ENCODE results near the gene EXOSC7.

- TF ChIP-seq NFYB (IDR thresholded peaks at IDR 0.05; ENCODE audit: extremely low read depth, insufficient read length) (no peak), MYC (IDR thresholded peaks at IDR 0.05; ENCODE audit: low read depth, low read length) (no peak), MYC (CRISPR knock-in tag; IDR thresholded peaks at IDR 0.05; ENCODE audit: borderline replicate concordance, low read depth) (no peak), USF1 (CRISPR knock-in tag; IDR thresholded peaks at IDR 0.05) (no peak), CTCF (IDR thresholded peaks at IDR 0.05 in 2 of 3, conservative IDR thresholded peaks at IDR 0.05 in 1 of 3; ENCODE audit: insufficient read depth in 2 of 3, low read depth in 1 of 3, low read length in 3 of 3) (peak; percentile 35 to 69 (median 62); a peak in 5 of 6 replicates), ESRRA (IDR thresholded peaks at IDR 0.05; ENCODE audit: borderline replicate concordance, low read depth) (no peak), EZH2 (IDR thresholded peaks at IDR 0.05; ENCODE audit: borderline replicate concordance, low read depth, low read length) (no peak), THRB (CRISPR knock-in tag; conservative IDR thresholded peaks at IDR 0.05) (no peak), MTF1 (CRISPR knock-in tag; IDR thresholded peaks at IDR 0.05; ENCODE audit: borderline replicate concordance) (no peak), POLR2A (conservative IDR thresholded peaks at IDR 0.05) (no peak), ADNP (tag; IDR thresholded peaks at IDR 0.05) (no peak), IFI16 (CRISPR knock-in tag; IDR thresholded peaks at IDR 0.05) (no peak), ZBTB7A (IDR thresholded peaks at IDR 0.05; ENCODE audit: borderline replicate concordance, control insufficient read depth, low read depth, low read length) (no peak)
Measured at GRCh38 chr3:44988073-44988472, 12.0 kb downstream of the EXOSC7 start.

Data from K562 (cell line).